ENCODE data around the gene TLCD2. TPM values are rescaled to one million over a fixed set of nuclear protein-coding genes. Genes with fewer than 3 reads are reported as not detected.

Gene TLCD2
- total and polyA plus RNA-seq, 2 experiments from 2014 or later = 0.70 to 1.4 TPM

- TF ChIP-seq ZNF114 (CRISPR knock-in tag; IDR thresholded peaks at IDR 0.05) (no peak), JUNB (IDR thresholded peaks at IDR 0.05; ENCODE audit: unreplicated experiment) (no peak), NANOG (IDR thresholded peaks at IDR 0.05; ENCODE audit: borderline replicate concordance) (no peak), EZH2 (IDR thresholded peaks at IDR 0.05; ENCODE audit: low read depth, unreplicated experiment) (no peak), POLR2AphosphoS5 (IDR thresholded peaks at IDR 0.05; ENCODE audit: low read depth) (no peak), ZNF462 (CRISPR knock-in tag; IDR thresholded peaks at IDR 0.05) (no peak)
Measured at GRCh38 chr17:1724869-1725641, 14.9 kb upstream of the TLCD2 start (continued).

GRCh38 chr17:1724351-1724868 is 14.2 kb upstream of the TLCD2 start, which contains the start of gene WDR81:
TSS of gene WDR81 (plus strand) at chr17:1724704. CDS start at chr17:1724960, 256 bp downstream.
- Histone ChIP-seq H3K27ac (ENCODE audit: low read depth) (no peak within 1 kb of the TSS), H3K4me3 (peak within 1 kb of the TSS; percentile 68), H3K79me2 (replicated peaks; ENCODE audit: insufficient read depth) (no peaks in the 10 kb centered on the region), H3K36me3 (ENCODE audit: insufficient read depth) (no peaks in the 10 kb centered on the region), H3K4me2 (peak within 1 kb of the TSS; percentile 89), H2AFZ (peak within 1 kb of the TSS; percentile 94), H4K20me1 (replicated peaks; ENCODE audit: insufficient read depth) (no peaks in the 10 kb centered on the region), H3K4me1 (ENCODE audit: insufficient read depth) (no peaks in the 10 kb centered on the region; the same call in 1 of the 2 replicates), H3K9me2 (ENCODE audit: insufficient read depth) (no peaks in the 10 kb centered on the region), H3K27me3 (ENCODE audit: insufficient read depth) (peaks cover 4% of the 10 kb centered on the region; the same call in 1 of the 2 replicates), H3F3A (replicated peaks; ENCODE audit: low read depth) (peaks cover 5% of the 10 kb centered on the region; the same call in 1 of the 2 replicates)
- H3K36me3 Mint-ChIP-seq (ENCODE audit: low read depth) = peaks cover 4% of the 10 kb centered on the region; the same call in 2 of the 3 replicates
- peaks cover 29% of the 10 kb centered on the region for H3K27me3 Mint-ChIP-seq (ENCODE audit: insufficient read depth, low read depth, poor library complexity)
- H3K9me3 Mint-ChIP-seq = no peaks in the 10 kb centered on the region
- H3K4me1 Mint-ChIP-seq = no peaks in the 10 kb centered on the region
- no peak within 1 kb of the TSS for H3K27ac Mint-ChIP-seq
- ATAC-seq (peak; percentile 73), DNase-seq (ENCODE audit: low spot score) (peak; percentile 93)
- peak within 1 kb of the TSS; percentile 69 for H3K4me3 Mint-ChIP-seq
- TF ChIP-seq NANOG (IDR thresholded peaks at IDR 0.05; ENCODE audit: borderline replicate concordance) = no peak
- no peak for TF ChIP-seq POLR2AphosphoS5 (IDR thresholded peaks at IDR 0.05; ENCODE audit: low read depth)
- no peak for TF ChIP-seq EZH2 (IDR thresholded peaks at IDR 0.05; ENCODE audit: low read depth, unreplicated experiment)
- TF ChIP-seq ETS1 (IDR thresholded peaks at IDR 0.05) = 0 out of 2 replicates have a peak, but pooled peaks have one; percentile 41
- no peak for TF ChIP-seq JUNB (IDR thresholded peaks at IDR 0.05; ENCODE audit: unreplicated experiment)
- no peak for TF ChIP-seq REST (IDR thresholded peaks at IDR 0.05; ENCODE audit: unreplicated experiment)

Data from GM23338 (cell line).